SJSA1 (cell line): ENCODE data around the gene SKIL. TPM values are rescaled to one million over a fixed set of nuclear protein-coding genes. Genes with fewer than 3 reads are reported as not detected.

ENCODE experiments used
- DNase-seq, 2 experiments: peaks; one replicate each; pipeline ENCODE4 v3.0.0-alpha.2; 2015 to 2020; ENCODE audit warnings: low spot score in 2 of 2, low read depth in 1 of 2
- H3K27ac ChIP-seq: fragments of 250-450 bp; sonication (Bioruptor Pico); 2 replicates; pipeline ENCODE4 v1.5.1; 2020; ENCODE audit warnings: mild to moderate bottlenecking, moderate library complexity
- H3K27me3 ChIP-seq: fragments of 250-450 bp; sonication (Bioruptor Pico); replicated peaks from 2 replicates; pipeline ENCODE4 v1.5.1; 2020; ENCODE audit warnings: mild to moderate bottlenecking, moderate library complexity
- H3K36me3 ChIP-seq: fragments of 250-450 bp; sonication (Bioruptor Pico); 2 replicates; pipeline ENCODE4 v1.5.1; 2020; ENCODE audit warnings: mild to moderate bottlenecking
- H3K4me1 ChIP-seq: fragments of 250-450 bp; sonication (Bioruptor Pico); replicated peaks from 2 replicates; pipeline ENCODE4 v1.6.1; 2021; ENCODE audit warnings: mild to moderate bottlenecking
- H3K4me3 ChIP-seq: fragments of 250-450 bp; sonication (Bioruptor Pico); 2 replicates; pipeline ENCODE4 v1.5.1; 2020; ENCODE audit warnings: mild to moderate bottlenecking
- H3K9me3 ChIP-seq: fragments of 250-450 bp; sonication (Bioruptor Pico); replicated peaks from 2 replicates; pipeline ENCODE4 v1.5.1; 2020; ENCODE audit warnings: mild to moderate bottlenecking
- total RNA-seq: library from RNA; depleted of rRNA; stranded (reverse); fragments of >200 nt; shearing (Covaris generic); gene quantifications from 2 replicates; pipeline ENCODE4 v1.2.3, GENCODE V29; 2014

The SKIL gene
- total RNA-seq, 1 experiment from 2014 or later, result 51.5 TPM

DNA sequence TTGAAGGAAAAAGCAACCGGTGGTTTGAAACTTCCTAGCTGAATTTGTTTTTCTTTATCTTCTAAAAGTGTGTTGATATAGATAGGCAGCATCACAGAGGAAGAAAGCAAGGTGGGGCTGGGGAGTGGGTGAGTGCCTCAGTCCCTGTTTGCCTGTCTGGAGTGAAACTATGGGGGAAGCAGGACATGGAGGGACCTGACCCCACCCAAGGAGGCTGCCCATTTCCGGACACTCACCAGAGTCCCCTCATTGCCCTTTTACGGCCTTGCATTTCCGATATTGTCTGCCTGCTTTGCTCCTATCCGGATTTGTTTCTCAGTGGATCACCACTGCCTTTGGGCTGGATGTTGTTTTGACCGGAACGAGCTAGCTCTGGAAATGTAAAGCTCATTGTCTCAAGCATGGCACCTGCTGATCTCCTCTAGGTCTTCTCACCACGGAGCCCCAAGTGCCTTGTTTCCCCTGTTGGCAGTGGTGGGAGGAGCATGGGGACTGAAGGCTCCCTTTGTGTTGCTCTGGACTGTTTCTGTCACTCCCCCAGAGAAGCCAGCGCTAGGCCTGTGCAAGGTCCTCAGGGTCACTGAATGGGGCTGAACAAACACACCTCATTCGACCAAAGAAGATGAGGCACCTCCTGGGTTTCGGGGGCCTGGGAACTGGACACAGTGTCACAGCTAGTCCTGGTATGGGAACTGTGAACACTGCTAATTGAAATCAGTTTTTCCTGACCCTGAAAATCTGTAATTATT lies 68.2 kb downstream of the SKIL start:
- no peak overlapping the region for H3K27ac ChIP-seq
- no peak for DNase-seq
- H3K27me3 ChIP-seq, result no peaks in the 10 kb centered on the region
- H3K4me3 ChIP-seq, result no peak overlapping the region
- H3K4me1 ChIP-seq, result peaks cover 22% of the 10 kb centered on the region
- H3K9me3 ChIP-seq, result no peaks in the 10 kb centered on the region
- no peaks in the 10 kb centered on the region for H3K36me3 ChIP-seq

DNA sequence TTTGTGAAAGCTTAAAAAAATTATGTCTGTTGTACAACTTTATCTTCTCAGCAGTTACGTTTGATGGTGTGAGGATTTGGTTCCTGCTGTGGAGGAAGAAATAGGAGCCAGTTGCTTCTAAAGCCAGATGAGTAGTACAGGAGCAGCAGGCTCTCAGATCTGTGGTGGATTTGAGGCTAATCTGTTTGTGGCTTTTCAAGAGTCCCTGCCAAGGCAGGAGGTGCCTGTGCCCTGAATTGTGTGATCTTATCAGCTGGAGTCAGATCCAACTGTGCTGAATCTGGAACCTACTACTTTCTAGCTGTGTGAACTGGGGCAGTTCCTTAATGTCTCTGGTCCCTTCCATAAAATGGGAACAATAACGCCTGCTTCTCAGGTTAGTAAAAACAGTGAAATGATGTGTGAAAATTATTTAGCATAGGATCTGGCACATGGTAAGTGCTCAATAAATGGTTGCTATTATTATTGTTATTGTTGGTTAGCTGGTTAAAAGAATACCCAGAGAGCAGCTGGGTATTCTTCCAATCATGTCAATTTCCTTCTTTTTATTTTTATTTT lies 68.8 kb downstream of the SKIL start:
- Histone ChIP-seq H3K36me3 (no peaks in the 10 kb centered on the region), H3K27ac (no peak overlapping the region), H3K4me3 (no peak overlapping the region), H3K9me3 (no peaks in the 10 kb centered on the region), H3K27me3 (no peaks in the 10 kb centered on the region), H3K4me1 (peaks cover 22% of the 10 kb centered on the region)
- no peak for DNase-seq

DNA sequence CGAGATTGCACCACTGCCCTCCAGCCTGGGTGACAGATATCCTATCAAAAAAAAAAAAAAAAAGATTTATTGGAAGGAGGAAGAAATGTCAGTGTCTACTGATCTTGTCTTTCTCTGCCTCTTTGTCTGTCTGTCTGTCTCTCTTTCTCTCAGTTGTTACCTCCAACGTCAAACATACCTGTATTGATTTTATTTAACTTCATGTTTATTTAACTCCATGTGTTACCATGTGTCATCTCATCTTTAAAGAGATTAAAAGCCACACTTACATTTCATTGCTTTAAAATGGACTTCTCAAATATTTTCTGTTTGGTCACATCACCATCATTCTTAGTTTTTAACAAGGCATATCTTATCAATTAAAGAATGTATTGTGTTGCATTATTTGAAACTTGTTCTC lies 70.6 kb downstream of the SKIL start:
- H3K9me3 ChIP-seq, result no peaks in the 10 kb centered on the region
- H3K36me3 ChIP-seq, result no peaks in the 10 kb centered on the region
- H3K4me1 ChIP-seq, result peaks cover 22% of the 10 kb centered on the region
- no peak overlapping the region for H3K4me3 ChIP-seq
- H3K27me3 ChIP-seq, result no peaks in the 10 kb centered on the region
- no peak overlapping the region for H3K27ac ChIP-seq
- no peak for DNase-seq

DNA sequence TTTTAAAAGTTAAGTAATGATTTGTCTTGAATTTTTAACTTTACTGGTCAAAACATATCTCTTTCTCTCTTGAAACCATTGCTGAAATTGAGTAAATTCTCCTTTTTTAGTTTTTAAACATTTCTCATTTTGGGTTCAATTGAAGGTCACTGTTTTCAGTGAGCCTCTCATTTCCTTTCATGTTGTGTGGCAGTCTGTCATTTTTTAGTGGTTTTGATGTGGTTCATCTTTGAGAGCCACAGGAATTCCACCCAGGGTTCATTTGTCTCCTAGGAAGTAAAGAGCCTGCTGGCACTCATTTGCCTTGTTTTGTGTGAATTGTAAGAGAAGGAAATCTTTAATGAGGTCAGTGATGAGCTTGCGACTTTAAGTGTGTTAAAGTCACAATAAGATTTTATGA lies 71.5 kb downstream of the SKIL start:
- Histone ChIP-seq H3K9me3 (no peaks in the 10 kb centered on the region), H3K27ac (no peak overlapping the region; the same call in 1 of the 2 replicates), H3K36me3 (no peaks in the 10 kb centered on the region), H3K4me1 (peaks cover 22% of the 10 kb centered on the region), H3K4me3 (no peak overlapping the region), H3K27me3 (no peaks in the 10 kb centered on the region)
- peak in 1 of 2 experiments; percentile 77 for DNase-seq

DNA sequence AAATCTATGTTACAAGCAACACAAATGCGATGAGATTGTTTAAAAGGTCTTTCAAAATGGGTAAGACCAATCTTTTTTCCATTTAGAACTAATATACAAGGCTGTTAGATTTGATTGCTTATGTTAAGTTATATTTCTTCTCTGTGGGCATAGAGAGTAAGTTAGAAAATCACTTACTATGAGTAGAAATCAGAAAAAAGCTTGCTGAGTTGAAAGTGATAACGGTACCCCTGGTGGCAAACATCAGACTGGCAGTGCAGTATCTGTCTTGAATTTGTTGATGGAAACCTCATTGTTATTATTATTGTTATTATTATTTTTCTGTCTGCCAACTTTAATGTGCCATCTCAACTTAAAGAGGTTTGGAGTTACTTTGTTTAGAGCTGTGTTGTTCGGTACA lies 73.5 kb downstream of the SKIL start:
- Histone ChIP-seq H3K27ac (no peak overlapping the region), H3K36me3 (no peaks in the 10 kb centered on the region), H3K9me3 (no peaks in the 10 kb centered on the region), H3K27me3 (no peaks in the 10 kb centered on the region), H3K4me3 (no peak overlapping the region), H3K4me1 (peaks cover 22% of the 10 kb centered on the region)
- no peak for DNase-seq

DNA sequence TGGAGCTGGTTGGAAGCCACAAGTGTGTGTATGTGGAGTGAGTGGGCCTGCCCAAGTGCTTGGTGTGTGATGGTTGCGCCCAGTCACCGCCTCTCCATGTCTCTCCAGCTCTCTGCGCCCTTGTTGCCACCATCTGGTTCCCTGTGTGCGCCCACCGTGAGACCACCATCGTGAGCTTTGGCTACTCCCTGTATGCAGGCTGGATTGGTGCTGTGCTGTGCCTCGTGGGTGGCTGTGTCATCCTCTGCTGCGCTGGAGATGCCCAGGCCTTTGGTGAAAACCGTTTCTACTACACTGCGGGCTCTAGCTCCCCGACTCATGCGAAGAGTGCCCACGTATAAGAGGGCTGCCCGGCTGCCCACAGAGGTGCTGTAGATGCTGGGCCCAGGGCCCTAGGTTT lies 74.9 kb downstream of the SKIL start:
- no peaks in the 10 kb centered on the region for H3K36me3 ChIP-seq
- H3K27me3 ChIP-seq, result no peaks in the 10 kb centered on the region
- DNase-seq, result no peak
- H3K9me3 ChIP-seq, result no peaks in the 10 kb centered on the region
- H3K4me3 ChIP-seq, result no peak overlapping the region
- peaks cover 22% of the 10 kb centered on the region for H3K4me1 ChIP-seq
- H3K27ac ChIP-seq, result no peak overlapping the region

DNA sequence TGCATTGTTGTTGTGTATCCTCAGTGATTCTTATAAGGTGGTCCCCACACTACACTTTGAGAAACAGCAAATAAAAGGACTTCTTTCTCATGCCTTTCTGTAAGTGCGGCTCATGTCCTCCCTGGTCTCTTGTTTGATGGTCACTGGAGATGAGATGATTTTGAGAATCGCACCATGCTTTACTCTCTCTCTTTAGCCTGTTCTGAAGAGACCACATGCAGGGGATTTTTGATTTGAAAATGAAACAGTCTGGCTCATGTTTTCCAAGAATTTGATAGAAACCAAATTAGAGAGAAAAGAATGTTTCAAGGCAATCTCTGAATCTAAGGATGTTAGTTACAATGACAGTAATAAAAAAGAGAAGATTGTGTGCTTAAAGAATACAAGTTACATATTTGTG lies 79.2 kb downstream of the SKIL start:
- H3K4me3 ChIP-seq, result no peak overlapping the region
- no peaks in the 10 kb centered on the region for H3K9me3 ChIP-seq
- H3K36me3 ChIP-seq, result no peaks in the 10 kb centered on the region
- no peak for DNase-seq
- no peak overlapping the region for H3K27ac ChIP-seq
- no peaks in the 10 kb centered on the region for H3K4me1 ChIP-seq
- H3K27me3 ChIP-seq, result no peaks in the 10 kb centered on the region

DNA sequence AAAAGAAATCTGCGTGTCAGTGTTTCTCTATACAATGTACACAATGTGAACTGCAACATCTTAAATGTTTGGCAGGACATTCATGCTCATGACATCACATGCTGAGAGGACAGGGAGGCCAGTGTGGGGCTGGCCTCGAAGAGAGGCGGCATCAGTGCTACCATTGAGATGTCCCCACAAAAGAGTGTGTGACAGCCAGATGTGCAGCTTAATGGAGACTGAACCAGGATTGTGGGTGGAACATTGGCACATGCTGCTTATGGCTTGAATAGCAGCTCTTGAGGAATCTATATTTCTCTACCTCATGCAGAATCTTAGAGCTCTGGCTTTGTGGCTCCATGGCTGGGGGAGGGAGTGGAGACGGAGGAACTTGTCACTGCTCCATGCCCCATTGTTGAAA lies 79.7 kb downstream of the SKIL start:
- H3K9me3 ChIP-seq, result no peaks in the 10 kb centered on the region
- no peak overlapping the region for H3K4me3 ChIP-seq
- H3K36me3 ChIP-seq, result no peaks in the 10 kb centered on the region
- H3K27me3 ChIP-seq, result no peaks in the 10 kb centered on the region
- DNase-seq, result no peak
- H3K27ac ChIP-seq, result no peak overlapping the region
- no peaks in the 10 kb centered on the region for H3K4me1 ChIP-seq

DNA sequence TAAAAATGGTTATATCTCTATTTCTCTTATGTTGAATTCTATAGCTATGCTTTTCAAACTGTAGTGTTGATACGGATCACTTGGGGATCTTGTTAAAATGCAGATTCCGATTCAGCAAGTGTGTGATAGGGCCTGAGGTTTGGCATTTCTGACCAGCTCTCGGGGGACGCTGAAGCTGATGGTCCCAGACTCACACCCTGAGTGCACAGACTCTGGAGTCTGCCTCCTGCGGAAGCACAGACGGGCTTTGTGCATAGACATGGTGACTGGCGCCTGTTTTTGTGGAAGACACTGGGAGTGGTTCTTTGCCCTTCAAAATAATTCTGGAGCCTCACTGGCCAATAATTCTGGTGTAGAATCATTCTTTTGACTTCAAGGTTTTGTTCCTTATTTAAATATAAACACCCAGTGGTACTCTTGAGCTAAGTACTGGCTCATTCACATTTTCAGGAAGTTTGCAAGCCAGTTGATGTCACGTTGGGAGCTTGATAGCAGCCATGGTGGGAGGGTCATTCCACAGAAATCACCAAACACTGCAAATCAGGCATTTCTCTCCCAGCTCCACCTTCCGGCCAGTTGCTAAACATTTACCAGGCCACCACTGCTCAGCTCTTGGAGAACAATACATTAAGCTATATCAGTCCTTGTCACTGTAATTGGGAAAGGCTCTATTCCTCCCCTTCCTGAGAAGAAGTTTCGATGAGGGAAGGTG lies 80.3 kb downstream of the SKIL start:
- Histone ChIP-seq H3K4me1 (no peaks in the 10 kb centered on the region), H3K27me3 (no peaks in the 10 kb centered on the region), H3K36me3 (no peaks in the 10 kb centered on the region), H3K4me3 (no peak overlapping the region), H3K27ac (no peak overlapping the region), H3K9me3 (no peaks in the 10 kb centered on the region)
- DNase-seq, result no peak

DNA sequence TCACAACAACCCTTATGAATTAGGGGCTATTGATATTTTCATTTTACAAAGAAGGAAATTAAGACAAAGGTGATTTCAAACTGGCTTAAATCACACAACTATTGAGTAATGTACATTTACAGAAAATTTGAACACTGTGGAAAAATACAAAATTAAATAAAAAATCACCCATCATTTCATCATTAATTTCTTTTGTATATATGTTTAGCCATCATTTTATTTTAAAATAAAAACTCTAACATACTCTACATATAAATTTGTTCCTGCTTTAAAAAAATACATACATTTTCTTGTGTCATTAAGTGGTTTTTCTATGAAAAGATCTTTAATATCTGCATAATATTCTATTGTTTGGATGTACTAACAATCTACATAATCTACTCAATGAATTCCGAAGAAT lies 81.3 kb downstream of the SKIL start:
- H3K36me3 ChIP-seq, result no peaks in the 10 kb centered on the region
- H3K27ac ChIP-seq, result no peak overlapping the region
- DNase-seq, result no peak
- H3K4me3 ChIP-seq, result no peak overlapping the region
- no peaks in the 10 kb centered on the region for H3K27me3 ChIP-seq
- H3K9me3 ChIP-seq, result no peaks in the 10 kb centered on the region
- no peaks in the 10 kb centered on the region for H3K4me1 ChIP-seq

DNA sequence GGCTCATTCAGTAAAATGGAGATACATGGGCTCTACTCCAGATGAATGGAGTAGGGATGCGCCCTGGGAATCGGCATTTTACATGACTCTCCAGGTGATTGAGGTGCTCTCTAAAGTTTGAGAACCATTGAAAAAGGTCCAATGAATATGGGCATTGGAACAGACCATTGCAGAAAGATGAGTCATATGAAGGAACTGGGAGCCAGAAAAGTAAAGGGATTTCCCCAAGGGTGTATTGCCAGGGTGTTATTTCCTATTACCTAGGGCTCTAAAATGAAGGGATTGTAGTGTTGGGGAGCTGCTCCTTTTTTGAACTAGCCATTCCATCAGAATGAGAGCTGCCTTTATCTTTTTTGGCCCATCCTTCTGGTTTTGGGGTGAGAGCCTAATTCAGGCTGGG lies 82.8 kb downstream of the SKIL start:
- H3K27me3 ChIP-seq, result no peaks in the 10 kb centered on the region
- no peak for DNase-seq

DNA sequence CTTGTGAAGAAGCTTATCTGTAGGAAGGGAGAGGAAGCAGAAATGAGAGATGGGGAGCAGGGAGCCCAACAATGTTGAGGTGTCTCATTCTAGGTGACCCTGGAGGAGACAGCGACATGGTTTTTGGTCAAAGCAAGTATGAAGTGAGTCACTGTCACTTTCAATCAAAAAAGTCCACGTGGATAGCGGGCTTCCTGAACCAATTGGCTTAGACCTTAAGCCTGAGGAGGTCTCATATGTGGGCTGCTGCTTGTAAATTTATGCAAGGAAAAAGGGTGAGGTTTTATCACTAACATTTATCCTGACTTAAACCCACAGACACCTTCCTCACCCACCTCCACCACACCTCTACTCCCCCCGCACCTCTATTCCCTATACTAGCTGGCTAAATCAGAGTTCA lies 83.9 kb downstream of the SKIL start:
- Histone ChIP-seq H3K9me3 (no peaks in the 10 kb centered on the region), H3K36me3 (no peaks in the 10 kb centered on the region), H3K4me1 (no peaks in the 10 kb centered on the region), H3K27me3 (no peaks in the 10 kb centered on the region), H3K4me3 (no peak overlapping the region), H3K27ac (no peak overlapping the region)
- DNase-seq, result no peak

More for the DNA sequence above, 82.8 kb downstream of the SKIL start:
- H3K27ac ChIP-seq, result no peak overlapping the region
- no peaks in the 10 kb centered on the region for H3K9me3 ChIP-seq
- no peaks in the 10 kb centered on the region for H3K4me1 ChIP-seq
- no peaks in the 10 kb centered on the region for H3K36me3 ChIP-seq
- H3K4me3 ChIP-seq, result no peak overlapping the region

DNA sequence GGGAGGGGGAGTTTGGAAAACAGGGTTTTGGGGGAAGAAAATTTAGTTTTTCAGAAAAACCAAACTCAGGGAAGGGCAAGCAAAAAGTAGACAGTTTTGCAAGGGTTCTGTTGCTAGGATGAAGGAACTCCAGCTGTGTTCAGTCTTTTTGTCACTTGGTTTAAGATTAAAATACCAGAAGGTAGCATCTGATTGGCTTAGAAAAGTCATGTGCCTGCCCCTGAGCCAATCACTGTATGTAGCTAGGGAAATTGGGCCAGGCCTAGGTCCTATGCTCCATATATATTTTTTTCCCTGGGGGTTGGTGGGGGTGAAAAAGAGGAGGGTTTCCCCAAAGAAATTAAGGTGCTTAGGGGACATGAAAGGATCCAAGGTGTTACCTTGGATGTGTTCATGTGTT lies 85.4 kb downstream of the SKIL start:
- H3K4me1 ChIP-seq, result no peaks in the 10 kb centered on the region
- DNase-seq, result no peak

DNA sequence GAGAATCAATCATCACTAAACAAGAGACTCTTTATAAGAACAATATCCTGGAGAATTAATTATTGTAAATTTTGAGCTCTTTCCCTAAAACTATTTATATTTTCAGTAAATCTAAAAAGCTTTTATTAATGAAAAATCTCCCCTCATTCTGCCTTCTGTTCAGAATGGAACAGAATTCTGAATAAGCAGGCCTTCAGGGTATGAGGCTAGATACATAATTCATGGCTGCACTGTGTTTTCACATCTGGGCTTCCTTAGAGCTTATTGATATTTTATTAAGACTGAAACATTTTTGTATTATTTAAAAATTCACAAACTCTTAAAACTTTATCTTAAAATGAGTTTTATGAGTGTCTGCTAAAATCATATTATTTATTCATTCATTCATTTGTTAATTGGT lies 85.9 kb downstream of the SKIL start:
- Histone ChIP-seq H3K4me3 (no peak overlapping the region), H3K9me3 (no peaks in the 10 kb centered on the region), H3K27me3 (no peaks in the 10 kb centered on the region), H3K4me1 (no peaks in the 10 kb centered on the region), H3K36me3 (no peaks in the 10 kb centered on the region), H3K27ac (no peak overlapping the region)
- no peak for DNase-seq

More for the DNA sequence above, 85.4 kb downstream of the SKIL start:
- Histone ChIP-seq H3K9me3 (no peaks in the 10 kb centered on the region), H3K27me3 (no peaks in the 10 kb centered on the region), H3K36me3 (no peaks in the 10 kb centered on the region), H3K27ac (no peak overlapping the region), H3K4me3 (no peak overlapping the region)
